HCT116 (cell line): ENCODE data around the gene FPR1. TPM values are rescaled to one million over a fixed set of nuclear protein-coding genes. Genes with fewer than 3 reads are reported as not detected.

Experiments used
- ATAC-seq: fragments of 200-7000 bp; cut with Tn5 transposase; 2 replicates; pipeline ENCODE4 v1.9.1; 2020; ENCODE audit warnings: mild to moderate bottlenecking, moderate library complexity
- BruUV-seq: library from RNA; stranded (reverse); fragments of 400-500 nt; replicated peaks from 2 replicates; lab custom pipeline; 2021; lab: Mats Ljungman, UMichigan
- CTCF ChIA-PET: fragments of 300-600 bp; sonication (Branson Sonifier 250); formaldehyde crosslinking; loops from one replicate; lab custom pipeline; 2021; ENCODE audit warnings: antibody characterized with exemption; lab: Charles Lee
- POLR2A ChIA-PET: fragments of 300-600, 350-600 bp; sonication (Branson Sonifier 250); formaldehyde crosslinking; loops from one replicate; lab custom pipeline; 2021; ENCODE audit warnings: antibody characterized with exemption; lab: Charles Lee
- RAD21 ChIA-PET, 2 experiments: fragments of 300-600 bp; sonication (Branson Sonifier 250); formaldehyde crosslinking; loops; one replicate each; lab custom pipeline; 2023; ENCODE audit warnings: low total read pairs in 2 of 2; ENCODE audit not compliant: uncharacterized antibody in 2 of 2, unreplicated experiment in 2 of 2, low non-redundant PET in 1 of 2; lab: Charles Lee
- DNase-seq: peaks from one replicate; pipeline ENCODE4 v3.0.0-alpha.2; 2010; ENCODE audit warnings: low read depth, low spot score
- H2AFZ ChIP-seq: fragments of 200-600 bp; shearing (Covaris generic), sonication (generic); 2 replicates; pipeline ENCODE4 v1.6.1; 2017; ENCODE audit warnings: low read depth, mixed run types, mixed read lengths, antibody characterized with exemption, low read length; ENCODE audit not compliant: poor library complexity, severe bottlenecking
- H3K27ac ChIP-seq: 2 replicates; pipeline ENCODE4 v1.5.1; 2012; ENCODE audit warnings: low read depth, low read length
- H3K27me3 ChIP-seq: fragments of 200-600 bp; sonication (generic); 2 replicates; pipeline ENCODE4 v1.6.1; 2016; ENCODE audit warnings: mixed run types, low read length, mixed read lengths; ENCODE audit not compliant: insufficient read depth
- H3K36me3 ChIP-seq, 2 experiments: fragments of 200-500 bp in 1 of 2; fragments of 200-600 bp in 1 of 2; sonication (Bioruptor generic) in 1 of 2; sonication (generic) in 1 of 2; 2 replicates each; pipeline versions ENCODE4 v1.5.1 to v1.6.1; 2014 to 2016; ENCODE audit warnings: low read length in 2 of 2, inconsistent platforms in 1 of 2, mixed read lengths in 1 of 2, mixed run types in 1 of 2; ENCODE audit not compliant: insufficient read depth in 2 of 2, control insufficient read depth in 1 of 2
- H3K4me1 ChIP-seq, 2 experiments: fragments of 200-600 bp in 1 of 2; sonication (generic) in 1 of 2; 2 replicates each; pipeline versions ENCODE4 v1.5.1 to v1.6.1; 2012 to 2017; ENCODE audit warnings: low read length in 2 of 2, inconsistent platforms in 1 of 2, mild to moderate bottlenecking in 1 of 2, mixed read lengths in 1 of 2, mixed run types in 1 of 2, moderate library complexity in 1 of 2; ENCODE audit not compliant: insufficient read depth in 2 of 2, control insufficient read depth in 1 of 2
- H3K4me2 ChIP-seq: fragments of 200-600 bp; sonication (generic); 2 replicates; pipeline ENCODE4 v1.6.1; 2017; ENCODE audit warnings: mixed run types, low read length, mixed read lengths
- H3K4me3 ChIP-seq, 2 experiments: fragments of 200-600 bp in 1 of 2; sonication (generic) in 1 of 2; replicated peaks in 1 of 2; 2 replicates each; pipeline ENCODE4 v1.5.1; 2011 to 2016; ENCODE audit warnings: low read length in 2 of 2, control low read depth in 1 of 2, low read depth in 1 of 2, mild to moderate bottlenecking in 1 of 2, mixed read lengths in 1 of 2, mixed run types in 1 of 2
- H3K79me2 ChIP-seq: fragments of 200-600 bp; sonication (generic); 2 replicates; pipeline ENCODE4 v1.6.1; 2017; ENCODE audit warnings: mild to moderate bottlenecking, mixed run types, low read length, moderate library complexity, mixed read lengths; ENCODE audit not compliant: insufficient read depth
- H3K9ac ChIP-seq: fragments of 200-600 bp; sonication (generic); 2 replicates; pipeline ENCODE4 v1.6.1; 2016; ENCODE audit warnings: low read length, mixed read lengths
- H3K9me2 ChIP-seq: fragments of 200-600 bp; sonication (generic), shearing (Covaris generic); 2 replicates; pipeline ENCODE4 v1.6.1; 2017; ENCODE audit warnings: mixed run types, mild to moderate bottlenecking, moderate library complexity; ENCODE audit not compliant: insufficient read depth
- H3K9me3 ChIP-seq, 2 experiments: fragments of 200-500 bp in 1 of 2; fragments of 200-600 bp in 1 of 2; sonication (Bioruptor generic) in 1 of 2; sonication (generic) in 1 of 2; 2 replicates each; pipeline ENCODE4 v1.6.1; 2014 to 2017; ENCODE audit warnings: low read length in 2 of 2, mixed read lengths in 2 of 2, inconsistent platforms in 1 of 2, low read depth in 1 of 2, mild to moderate bottlenecking in 1 of 2, mixed run types in 1 of 2, moderate library complexity in 1 of 2; ENCODE audit not compliant: control insufficient read depth in 1 of 2, insufficient read depth in 1 of 2
- H4K20me1 ChIP-seq: fragments of 200-600 bp; sonication (generic), shearing (Covaris generic); 2 replicates; pipeline ENCODE4 v1.6.1; 2017; ENCODE audit warnings: mixed run types, mild to moderate bottlenecking, moderate library complexity; ENCODE audit not compliant: insufficient read depth
- CEBPB ChIP-seq: IDR thresholded peaks from 2 replicates; pipeline ENCODE4 v1.6.1; 2012; ENCODE audit warnings: low read depth
- CTCF ChIP-seq, 3 experiments: fragments of 200-600 bp in 1 of 3; sonication (generic) in 1 of 3; IDR thresholded peaks in 2 of 3; conservative IDR thresholded peaks in 1 of 3; 2 replicates each; pipeline ENCODE4 v1.5.1; 2012 to 2017; ENCODE audit warnings: low read depth in 2 of 3, low read length in 2 of 3, antibody characterized with exemption in 1 of 3, borderline replicate concordance in 1 of 3, control low read depth in 1 of 3, mild to moderate bottlenecking in 1 of 3, mixed read lengths in 1 of 3, mixed run types in 1 of 3, moderate library complexity in 1 of 3; ENCODE audit not compliant: insufficient read depth in 1 of 3
- JUND ChIP-seq: IDR thresholded peaks from 2 replicates; pipeline ENCODE4 v1.6.1; 2012
- RAD21 ChIP-seq: IDR thresholded peaks from 2 replicates; pipeline ENCODE4 v1.6.1; 2012; ENCODE audit warnings: low read depth, mild to moderate bottlenecking
- REST ChIP-seq: IDR thresholded peaks from 2 replicates; pipeline ENCODE4 v1.6.1; 2012; ENCODE audit warnings: low read depth
- ZFX ChIP-seq: fragments of 450-650 bp; IDR thresholded peaks from 2 replicates; pipeline ENCODE4 v1.6.1; 2017
- intact Hi-C: fragments of 100-400 bp; cut with micrococcal nuclease; formaldehyde crosslinking; loops from 2 replicates; pipeline ENCODE4 v1.10.0; 2022
- total RNA-seq: library from RNA; stranded (reverse); gene quantifications from one replicate; pipeline ENCODE4 v1.2.1, GENCODE V29; 2021; ENCODE audit not compliant: unreplicated experiment
- TF ChIP-seq, protein P1 (sequence below): IDR thresholded peaks from 2 replicates; pipeline ENCODE4 v1.6.1; 2011; ENCODE audit warnings: mild to moderate bottlenecking, low read length, moderate library complexity; ENCODE audit not compliant: insufficient replicate concordance; ENCODE audit errors: extremely low read depth

Gene FPR1
- total RNA-seq, 1 experiment from 2014 or later: not detected

- TF ChIP-seq CTCF (IDR thresholded peaks at IDR 0.05 in 2 of 3, conservative IDR thresholded peaks at IDR 0.05 in 1 of 3; ENCODE audit: borderline replicate concordance in 1 of 3, insufficient read depth in 1 of 3, low read depth in 2 of 3, low read length in 2 of 3) (no peak), REST (no peak), JUND (no peak), ZFX (no peak), RAD21 (no peak), CEBPB (no peak)
- TF ChIP-seq, protein P1, sequence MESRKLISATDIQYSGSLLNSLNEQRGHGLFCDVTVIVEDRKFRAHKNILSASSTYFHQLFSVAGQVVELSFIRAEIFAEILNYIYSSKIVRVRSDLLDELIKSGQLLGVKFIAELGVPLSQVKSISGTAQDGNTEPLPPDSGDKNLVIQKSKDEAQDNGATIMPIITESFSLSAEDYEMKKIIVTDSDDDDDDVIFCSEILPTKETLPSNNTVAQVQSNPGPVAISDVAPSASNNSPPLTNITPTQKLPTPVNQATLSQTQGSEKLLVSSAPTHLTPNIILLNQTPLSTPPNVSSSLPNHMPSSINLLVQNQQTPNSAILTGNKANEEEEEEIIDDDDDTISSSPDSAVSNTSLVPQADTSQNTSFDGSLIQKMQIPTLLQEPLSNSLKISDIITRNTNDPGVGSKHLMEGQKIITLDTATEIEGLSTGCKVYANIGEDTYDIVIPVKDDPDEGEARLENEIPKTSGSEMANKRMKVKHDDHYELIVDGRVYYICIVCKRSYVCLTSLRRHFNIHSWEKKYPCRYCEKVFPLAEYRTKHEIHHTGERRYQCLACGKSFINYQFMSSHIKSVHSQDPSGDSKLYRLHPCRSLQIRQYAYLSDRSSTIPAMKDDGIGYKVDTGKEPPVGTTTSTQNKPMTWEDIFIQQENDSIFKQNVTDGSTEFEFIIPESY: no peak
- CTCF ChIA-PET: no interaction called here
- no peaks in the 10 kb centered on the region for H3K79me2 ChIP-seq
- BruUV-seq: no TSS peak
- H3K4me1 ChIP-seq: no peaks in the 10 kb centered on the region
- H3K9ac ChIP-seq: no peak overlapping the region
- no peaks in the 10 kb centered on the region for H3K9me3 ChIP-seq
- RAD21 ChIA-PET: no interaction called here
- no peaks in the 10 kb centered on the region for H3K9me2 ChIP-seq
- H2AFZ ChIP-seq: no peak overlapping the region
- DNase-seq (no peak), ATAC-seq (no peak)
- H3K27ac ChIP-seq: no peak overlapping the region
- H3K36me3 ChIP-seq: no peaks in the 10 kb centered on the region
- no peaks in the 10 kb centered on the region for H3K27me3 ChIP-seq
- POLR2A ChIA-PET: no interaction called here
- H4K20me1 ChIP-seq: no peaks in the 10 kb centered on the region
- H3K4me3 ChIP-seq: no peak overlapping the region
- intact Hi-C loops: no loop called here
- no peak overlapping the region for H3K4me2 ChIP-seq
Observed at GRCh38 chr19:51740356-51740755, 11.3 kb downstream of the FPR1 start.
